DOHH2 (cell line): Measurements from ENCODE around the gene DLST.

Source experiments
- EZH2phosphoT487 ChIP-seq: fragments of 200-600 bp; sonication (generic); IDR thresholded peaks from 2 replicates; pipeline ENCODE4 v1.6.1; 2017; ENCODE audit warnings: borderline replicate concordance, mild to moderate bottlenecking, antibody characterized with exemption, low read length, moderate library complexity, mixed read lengths
- TF ChIP-seq, protein P1 (sequence below): fragments of 200-600 bp; sonication (generic); IDR thresholded peaks from one replicate; pipeline ENCODE4 v1.5.1; 2014; ENCODE audit warnings: antibody characterized with exemption, mild to moderate bottlenecking, low read depth, low read length; ENCODE audit not compliant: poor library complexity, severe bottlenecking

DNA sequence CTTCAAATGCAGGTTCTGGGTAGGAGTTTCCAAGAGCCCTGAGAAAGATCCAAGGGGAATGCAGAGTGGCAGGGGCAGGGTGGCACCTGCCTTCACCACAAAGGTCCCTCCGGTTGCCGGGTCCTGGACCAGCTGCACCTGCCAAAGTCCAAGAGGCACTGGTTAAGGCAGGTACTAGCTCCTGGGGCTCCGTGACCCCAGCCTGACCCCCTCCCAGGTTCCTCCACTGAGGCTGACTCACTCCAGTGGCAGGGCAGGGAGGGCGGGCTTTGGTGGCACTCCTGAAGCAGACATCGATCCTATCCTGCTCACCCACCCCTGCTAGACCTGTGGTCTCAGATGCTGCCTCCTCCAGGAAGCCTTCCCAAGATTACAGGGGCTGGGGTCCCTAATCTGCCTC, 30.0 kb downstream of the DLST start:
- TF ChIP-seq, protein P1, sequence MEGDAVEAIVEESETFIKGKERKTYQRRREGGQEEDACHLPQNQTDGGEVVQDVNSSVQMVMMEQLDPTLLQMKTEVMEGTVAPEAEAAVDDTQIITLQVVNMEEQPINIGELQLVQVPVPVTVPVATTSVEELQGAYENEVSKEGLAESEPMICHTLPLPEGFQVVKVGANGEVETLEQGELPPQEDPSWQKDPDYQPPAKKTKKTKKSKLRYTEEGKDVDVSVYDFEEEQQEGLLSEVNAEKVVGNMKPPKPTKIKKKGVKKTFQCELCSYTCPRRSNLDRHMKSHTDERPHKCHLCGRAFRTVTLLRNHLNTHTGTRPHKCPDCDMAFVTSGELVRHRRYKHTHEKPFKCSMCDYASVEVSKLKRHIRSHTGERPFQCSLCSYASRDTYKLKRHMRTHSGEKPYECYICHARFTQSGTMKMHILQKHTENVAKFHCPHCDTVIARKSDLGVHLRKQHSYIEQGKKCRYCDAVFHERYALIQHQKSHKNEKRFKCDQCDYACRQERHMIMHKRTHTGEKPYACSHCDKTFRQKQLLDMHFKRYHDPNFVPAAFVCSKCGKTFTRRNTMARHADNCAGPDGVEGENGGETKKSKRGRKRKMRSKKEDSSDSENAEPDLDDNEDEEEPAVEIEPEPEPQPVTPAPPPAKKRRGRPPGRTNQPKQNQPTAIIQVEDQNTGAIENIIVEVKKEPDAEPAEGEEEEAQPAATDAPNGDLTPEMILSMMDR = no peak
- no peak for TF ChIP-seq EZH2phosphoT487
